GM21825 (cell line): Measurements from ENCODE around the gene GSDME.

Experiments used
- ATAC-seq: cut with Tn5 transposase; IDR thresholded peaks from one replicate; pipeline ENCODE4 v1.9.1; 2021; ENCODE audit warnings: mild to moderate bottlenecking, moderate library complexity; ENCODE audit not compliant: unreplicated experiment

Gene GSDME

GRCh38 chr7:24707988-24708615 is 49.2 kb downstream of the GSDME start:
- ATAC-seq: no peak

- no peak for ATAC-seq
Measured at GRCh38 chr7:24706211-24707170, 50.8 kb downstream of the GSDME start.

GRCh38 chr7:24705461-24705954 is 51.8 kb downstream of the GSDME start:
- no peak for ATAC-seq

- ATAC-seq: no peak
Measured at GRCh38 chr7:24704311-24704710, 53.0 kb downstream of the GSDME start.

- ATAC-seq: no peak
Measured at GRCh38 chr7:24703296-24703695, 54.0 kb downstream of the GSDME start.

GRCh38 chr7:24702755-24703154 is 54.5 kb downstream of the GSDME start:
- no peak for ATAC-seq

- no peak for ATAC-seq
Measured at GRCh38 chr7:24701261-24702235, 55.7 kb downstream of the GSDME start.

GRCh38 chr7:24700521-24701260 is 56.6 kb downstream of the GSDME start:
- no peak for ATAC-seq

- no peak for ATAC-seq
Measured at GRCh38 chr7:24698531-24699266, 58.6 kb downstream of the GSDME start.

GRCh38 chr7:24697416-24697815 is 59.8 kb downstream of the GSDME start:
- no peak for ATAC-seq

- ATAC-seq: no peak
Measured at GRCh38 chr7:24692592-24692991, 64.7 kb downstream of the GSDME start.

- ATAC-seq: no peak
Measured at GRCh38 chr7:24690251-24690650, 67.0 kb downstream of the GSDME start.

- no peak for ATAC-seq
Measured at GRCh38 chr7:24685708-24686107, 71.6 kb downstream of the GSDME start.

GRCh38 chr7:24670782-24671181 is 86.5 kb downstream of the GSDME start:
- ATAC-seq: no peak

- ATAC-seq: no peak
Measured at GRCh38 chr7:24669971-24670591, 87.2 kb downstream of the GSDME start.

GRCh38 chr7:24668927-24669635 is 88.2 kb downstream of the GSDME start:
- no peak for ATAC-seq

GRCh38 chr7:24665564-24666294 is 91.5 kb downstream of the GSDME start:
- ATAC-seq: no peak

GRCh38 chr7:24660546-24660945 is 96.7 kb downstream of the GSDME start:
- no peak for ATAC-seq
